Neutrophil (primary cell): ENCODE data around the gene GNA14.

Experiments used
- H3K27ac ChIP-seq: fragments of 200-600 bp; sonication (generic); 2 replicates; pipeline ENCODE4 v1.5.1; 2016; ENCODE audit warnings: mild to moderate bottlenecking, moderate library complexity
- H3K27me3 ChIP-seq: fragments of 200-600 bp; sonication (generic); 2 replicates; pipeline ENCODE4 v1.6.0; 2016; ENCODE audit warnings: mild to moderate bottlenecking
- H3K36me3 ChIP-seq: fragments of 200-600 bp; sonication (generic); 2 replicates; pipeline ENCODE4 v1.5.1; 2017
- H3K4me1 ChIP-seq, 2 experiments: fragments of 200-600 bp in 1 of 2; sonication (generic) in 1 of 2; 1 replicate in 1 of 2; 2 replicates in 1 of 2; pipeline versions ENCODE4 v1.5.1 to v1.6.1; 2013 to 2016; ENCODE audit warnings: low read depth in 1 of 2, low read length in 1 of 2, mild to moderate bottlenecking in 1 of 2, moderate library complexity in 1 of 2; ENCODE audit not compliant: control insufficient read depth in 1 of 2, insufficient read depth in 1 of 2
- H3K4me3 ChIP-seq, 2 experiments: fragments of 200-600 bp in 1 of 2; sonication (generic) in 1 of 2; 1 replicate in 1 of 2; 2 replicates in 1 of 2; pipeline ENCODE4 v1.5.1; 2013 to 2016; ENCODE audit warnings: low read depth in 1 of 2, low read length in 1 of 2, mild to moderate bottlenecking in 1 of 2, moderate library complexity in 1 of 2
- H3K9me3 ChIP-seq: fragments of 200-600 bp; sonication (generic); 2 replicates; pipeline ENCODE4 v1.5.1; 2016
- TF ChIP-seq, protein P1 (sequence below): fragments of 200-600 bp; sonication (generic); IDR thresholded peaks from 2 replicates; pipeline ENCODE4 v1.5.1; 2016; ENCODE audit warnings: antibody characterized with exemption

GNA14 gene

DNA sequence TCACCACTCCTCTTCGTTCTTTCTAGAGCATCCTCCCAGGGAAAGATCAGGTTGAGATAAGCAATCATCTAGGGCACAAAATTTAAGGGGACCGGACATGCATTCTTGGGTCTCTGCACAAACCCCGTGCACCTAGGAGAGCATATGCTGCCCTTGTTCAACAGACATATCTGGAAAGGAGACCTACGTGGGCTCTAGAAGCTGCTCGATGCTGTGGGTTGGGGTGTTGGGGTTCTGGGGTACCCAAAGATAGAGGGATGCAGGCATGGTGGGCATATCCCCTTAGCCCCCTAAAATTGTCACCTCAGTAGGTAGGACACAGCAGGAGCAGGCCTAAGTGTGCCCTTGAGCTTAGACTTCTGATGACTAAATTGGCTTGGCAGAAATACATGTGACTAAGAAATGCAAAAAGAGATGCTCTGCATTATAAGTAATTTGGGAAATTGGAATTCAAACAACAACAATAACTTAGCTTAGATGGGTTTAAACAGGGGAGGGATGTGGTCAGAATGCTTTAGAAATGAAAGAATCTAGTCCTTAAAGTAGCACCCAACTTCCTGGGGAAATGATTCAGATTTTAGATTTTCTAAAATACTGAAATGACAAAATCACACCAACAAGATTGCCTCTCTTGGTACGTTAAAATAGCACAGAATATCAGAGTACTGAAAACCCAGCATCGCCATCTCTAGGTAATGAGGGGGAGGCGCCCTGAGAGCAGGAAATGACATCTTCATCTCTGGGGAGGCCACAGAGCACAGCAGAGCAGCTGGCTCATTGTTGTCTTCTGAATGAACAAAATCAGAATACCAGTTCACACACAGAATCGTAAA is 172.3 kb downstream of the GNA14 start:
- Histone ChIP-seq H3K36me3 (no peaks in the 10 kb centered on the region), H3K4me3 (no peak overlapping the region), H3K27me3 (no peaks in the 10 kb centered on the region), H3K4me1 (no peaks in the 10 kb centered on the region), H3K9me3 (no peaks in the 10 kb centered on the region), H3K27ac (no peak overlapping the region)
- TF ChIP-seq, protein P1, sequence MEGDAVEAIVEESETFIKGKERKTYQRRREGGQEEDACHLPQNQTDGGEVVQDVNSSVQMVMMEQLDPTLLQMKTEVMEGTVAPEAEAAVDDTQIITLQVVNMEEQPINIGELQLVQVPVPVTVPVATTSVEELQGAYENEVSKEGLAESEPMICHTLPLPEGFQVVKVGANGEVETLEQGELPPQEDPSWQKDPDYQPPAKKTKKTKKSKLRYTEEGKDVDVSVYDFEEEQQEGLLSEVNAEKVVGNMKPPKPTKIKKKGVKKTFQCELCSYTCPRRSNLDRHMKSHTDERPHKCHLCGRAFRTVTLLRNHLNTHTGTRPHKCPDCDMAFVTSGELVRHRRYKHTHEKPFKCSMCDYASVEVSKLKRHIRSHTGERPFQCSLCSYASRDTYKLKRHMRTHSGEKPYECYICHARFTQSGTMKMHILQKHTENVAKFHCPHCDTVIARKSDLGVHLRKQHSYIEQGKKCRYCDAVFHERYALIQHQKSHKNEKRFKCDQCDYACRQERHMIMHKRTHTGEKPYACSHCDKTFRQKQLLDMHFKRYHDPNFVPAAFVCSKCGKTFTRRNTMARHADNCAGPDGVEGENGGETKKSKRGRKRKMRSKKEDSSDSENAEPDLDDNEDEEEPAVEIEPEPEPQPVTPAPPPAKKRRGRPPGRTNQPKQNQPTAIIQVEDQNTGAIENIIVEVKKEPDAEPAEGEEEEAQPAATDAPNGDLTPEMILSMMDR: no peak

DNA sequence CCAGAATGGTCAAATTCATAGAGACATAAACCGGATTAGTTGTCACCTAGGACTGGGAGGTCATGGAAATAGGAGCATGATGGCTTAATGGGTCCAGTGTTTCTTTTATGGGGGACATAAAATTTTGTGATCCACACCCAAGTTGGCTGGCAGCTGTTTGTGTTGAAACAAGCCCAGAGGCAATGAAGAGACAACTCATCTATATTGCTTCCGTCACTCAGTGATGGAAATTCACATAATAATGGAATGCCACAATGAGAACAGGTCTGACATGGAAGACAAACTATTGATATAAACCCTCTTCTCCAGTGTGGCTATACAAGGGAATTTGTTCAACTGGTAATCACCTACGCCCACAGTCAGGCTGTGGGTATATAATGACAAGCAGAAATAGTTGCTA is 173.2 kb downstream of the GNA14 start:
- H3K27me3 ChIP-seq: no peaks in the 10 kb centered on the region
- TF ChIP-seq, protein P1: no peak
- no peak overlapping the region for H3K4me3 ChIP-seq
- no peaks in the 10 kb centered on the region for H3K9me3 ChIP-seq
- no peaks in the 10 kb centered on the region for H3K36me3 ChIP-seq
- H3K27ac ChIP-seq: no peak overlapping the region
- H3K4me1 ChIP-seq: no peaks in the 10 kb centered on the region

DNA sequence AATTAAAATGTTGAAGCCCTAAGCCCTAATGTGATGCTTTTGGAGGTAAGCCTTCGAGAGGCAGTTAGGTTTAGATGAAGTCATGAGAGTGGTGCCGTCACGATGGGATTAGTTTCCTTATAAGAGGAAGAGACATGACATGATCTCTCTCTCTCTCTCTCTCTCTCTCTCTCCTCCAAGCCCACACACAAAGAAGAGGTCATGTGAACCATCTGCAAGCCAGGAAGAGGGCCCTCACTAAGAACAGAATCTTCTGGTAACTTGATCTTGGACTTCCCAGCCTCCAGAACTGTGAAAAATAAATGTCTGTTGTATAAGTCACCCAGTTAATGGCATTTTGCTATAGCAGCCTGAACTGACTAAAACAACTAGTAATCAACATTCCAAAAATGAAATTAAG is 175.5 kb downstream of the GNA14 start:
- Histone ChIP-seq H3K36me3 (no peaks in the 10 kb centered on the region), H3K27me3 (no peaks in the 10 kb centered on the region), H3K27ac (no peak overlapping the region), H3K4me1 (no peaks in the 10 kb centered on the region), H3K9me3 (no peaks in the 10 kb centered on the region), H3K4me3 (no peak overlapping the region)
- TF ChIP-seq, protein P1: no peak

DNA sequence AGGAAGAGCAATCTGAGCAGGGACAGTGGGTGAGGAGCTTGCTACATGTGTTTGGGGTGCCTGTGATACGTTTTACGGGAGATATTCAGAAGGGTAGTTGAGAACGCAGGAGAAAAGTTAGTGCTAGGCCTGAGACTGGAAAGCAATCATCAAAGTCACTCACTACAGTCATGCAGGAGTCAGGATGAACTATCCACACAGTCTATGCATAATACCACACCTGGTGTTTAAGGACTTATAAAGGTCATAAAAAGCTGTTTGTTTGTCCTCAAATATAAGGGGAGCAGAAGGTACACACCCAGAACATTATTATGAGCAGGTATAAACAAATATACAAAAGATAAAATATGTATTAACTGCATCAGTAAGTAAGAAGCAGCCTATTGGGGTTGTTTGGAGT is 176.6 kb downstream of the GNA14 start:
- Histone ChIP-seq H3K27ac (no peak overlapping the region), H3K4me1 (no peaks in the 10 kb centered on the region), H3K4me3 (no peak overlapping the region), H3K27me3 (no peaks in the 10 kb centered on the region), H3K9me3 (no peaks in the 10 kb centered on the region), H3K36me3 (no peaks in the 10 kb centered on the region)
- TF ChIP-seq, protein P1: no peak

DNA sequence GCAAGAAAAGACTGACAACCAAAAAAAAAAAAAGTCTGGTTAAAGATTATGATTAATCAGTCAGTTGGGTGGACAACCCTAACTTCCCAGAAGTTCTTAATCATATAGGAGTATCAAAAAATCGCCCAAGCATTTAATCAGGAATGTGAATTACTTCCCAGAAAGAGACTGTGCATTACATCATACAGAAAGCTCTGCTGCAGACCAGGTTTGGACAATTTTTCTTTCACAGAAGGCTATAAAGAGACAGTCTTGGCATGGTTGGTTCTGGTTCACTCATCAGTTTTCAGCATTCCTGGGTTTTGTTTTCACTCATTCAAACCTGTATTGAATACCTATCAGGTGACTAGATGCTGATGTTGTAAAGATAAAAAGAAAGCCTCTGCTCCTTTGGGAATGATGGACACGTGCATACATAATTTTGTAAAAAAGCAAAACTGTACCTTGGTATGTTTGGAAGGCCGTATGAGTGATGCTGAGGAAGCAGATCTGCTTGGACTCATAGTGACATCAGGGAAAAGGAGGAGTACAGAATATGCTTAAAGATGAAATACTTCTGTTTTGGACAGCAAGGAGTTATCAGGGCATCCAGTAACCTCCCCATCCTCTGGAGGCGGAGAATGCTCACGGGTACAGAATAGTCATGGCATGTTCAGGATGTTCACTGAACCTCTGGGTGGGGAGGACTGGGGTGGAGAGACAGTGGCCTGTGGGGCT is 178.4 kb downstream of the GNA14 start:
- Histone ChIP-seq H3K4me1 (no peaks in the 10 kb centered on the region), H3K27ac (no peak overlapping the region), H3K36me3 (no peaks in the 10 kb centered on the region), H3K27me3 (no peaks in the 10 kb centered on the region), H3K9me3 (no peaks in the 10 kb centered on the region), H3K4me3 (no peak overlapping the region)
- TF ChIP-seq, protein P1: no peak
